ENCODE results near the gene DDRGK1.
"Not testable (repeated sequence)": the region's sequence is repeated elsewhere in the genome, so short reads cannot be mapped to it uniquely, and the experiment has no call there.

Gene DDRGK1

GRCh38 chr20:3182429-3182828 is 22.1 kb downstream of the DDRGK1 start:
- DNase-seq, result not testable (repeated sequence)

GRCh38 chr20:3181270-3181669 is 23.2 kb downstream of the DDRGK1 start:
- DNase-seq, result no peak

- no peak for DNase-seq
Observed at GRCh38 chr20:3180319-3180718, 24.2 kb downstream of the DDRGK1 start.

- DNase-seq, result no peak
Observed at GRCh38 chr20:3177746-3178485, 26.6 kb downstream of the DDRGK1 start.

- no peak for DNase-seq
Observed at GRCh38 chr20:3175270-3175669, 29.2 kb downstream of the DDRGK1 start.

- DNase-seq, result no peak
Observed at GRCh38 chr20:3174442-3175261, 29.8 kb downstream of the DDRGK1 start.

GRCh38 chr20:3173610-3174441 is 30.7 kb downstream of the DDRGK1 start:
- peak in 4 of 5 experiments; percentile 85 to 89 (median 86) for DNase-seq

GRCh38 chr20:3172933-3173609 is 31.4 kb downstream of the DDRGK1 start, which contains the start of gene LZTS3:
Gene LZTS3 (minus strand): TSS chr20:3173549. CDS start chr20:3167163, 6,386 bp downstream.
- DNase-seq, result peak; percentile 67 to 89 (median 78)

GRCh38 chr20:3172126-3172932 is 32.2 kb downstream of the DDRGK1 start:
- no peak for DNase-seq

GRCh38 chr20:3171391-3172125 is 32.9 kb downstream of the DDRGK1 start:
- no peak for DNase-seq

GRCh38 chr20:3168829-3169590 is 35.5 kb downstream of the DDRGK1 start:
- no peak for DNase-seq

GRCh38 chr20:3168079-3168828 is 36.2 kb downstream of the DDRGK1 start:
- DNase-seq, result no peak

GRCh38 chr20:3167738-3168078 is 36.8 kb downstream of the DDRGK1 start:
- DNase-seq, result no peak

- DNase-seq, result no peak
Observed at GRCh38 chr20:3166913-3167342, 37.6 kb downstream of the DDRGK1 start.

- no peak for DNase-seq
Observed at GRCh38 chr20:3166338-3166912, 38.1 kb downstream of the DDRGK1 start.

GRCh38 chr20:3165473-3166337 is 38.8 kb downstream of the DDRGK1 start:
- DNase-seq, result no peak

- no peak for DNase-seq
Observed at GRCh38 chr20:3164763-3165410, 39.6 kb downstream of the DDRGK1 start.

Measured in T-helper 2 cell (primary cell).